ENCODE results near the gene PTHLH. TPM values are rescaled to one million over a fixed set of nuclear protein-coding genes. Genes with fewer than 3 reads are reported as not detected.

Gene PTHLH
- 0.91 and 0.97 TPM in 2 replicates for total RNA-seq

GRCh38 chr12:27972721-27973120 is at the start of gene PTHLH:
PTHLH (minus strand) TSS chr12:27972733; CDS start chr12:27969494, 3,239 bp downstream.

Other genes starting within 250 kb of the PTHLH start
- gene KLHL42, start 192.5 kb downstream of the PTHLH start, total RNA-seq = 26.0 and 36.6 TPM in 2 replicates
- gene MANSC4, start 192.5 kb downstream of the PTHLH start, total RNA-seq = 0.32 TPM in 1 of 2 replicates, not detected in the other
- 14.6 and 17.9 TPM in 2 replicates for gene CCDC91, start 217.7 kb upstream of the PTHLH start, total RNA-seq

All from epithelial cell of umbilical artery (primary cell).